HG02943 (cell line): ENCODE results near the gene DNAJC4.
"Not testable (repeated sequence)": the region's sequence is repeated elsewhere in the genome, so short reads cannot be mapped to it uniquely, and the experiment has no call there.

Source experiments
- ATAC-seq: cut with Tn5 transposase; IDR thresholded peaks from one replicate; pipeline ENCODE4 v1.9.1; 2021; ENCODE audit warnings: mild to moderate bottlenecking, low read depth, moderate library complexity; ENCODE audit not compliant: unreplicated experiment

DNAJC4 gene

GRCh38 chr11:64243236-64243854 lies 13.0 kb downstream of the DNAJC4 start:
- no peak for ATAC-seq

- ATAC-seq = no peak
These were observed 13.8 kb downstream of the DNAJC4 start for GRCh38 chr11:64244107-64244506.

- no peak for ATAC-seq
These were observed 14.6 kb downstream of the DNAJC4 start for GRCh38 chr11:64244966-64245365.

- no peak for ATAC-seq
These were observed 15.1 kb downstream of the DNAJC4 start for GRCh38 chr11:64245401-64245796.

GRCh38 chr11:64245797-64246620 lies 15.7 kb downstream of the DNAJC4 start:
- no peak for ATAC-seq

GRCh38 chr11:64246621-64246870 lies 16.2 kb downstream of the DNAJC4 start:
- not testable (repeated sequence) for ATAC-seq

GRCh38 chr11:64246871-64247728 lies 16.8 kb downstream of the DNAJC4 start, which contains the start of gene PPP1R14B:
Gene PPP1R14B, minus strand, starts transcription at chr11:64246943. Its CDS starts 270 bp downstream, at chr11:64246673.
- ATAC-seq = no peak

GRCh38 chr11:64247729-64248531 lies 17.6 kb downstream of the DNAJC4 start:
- ATAC-seq = no peak

DNA sequence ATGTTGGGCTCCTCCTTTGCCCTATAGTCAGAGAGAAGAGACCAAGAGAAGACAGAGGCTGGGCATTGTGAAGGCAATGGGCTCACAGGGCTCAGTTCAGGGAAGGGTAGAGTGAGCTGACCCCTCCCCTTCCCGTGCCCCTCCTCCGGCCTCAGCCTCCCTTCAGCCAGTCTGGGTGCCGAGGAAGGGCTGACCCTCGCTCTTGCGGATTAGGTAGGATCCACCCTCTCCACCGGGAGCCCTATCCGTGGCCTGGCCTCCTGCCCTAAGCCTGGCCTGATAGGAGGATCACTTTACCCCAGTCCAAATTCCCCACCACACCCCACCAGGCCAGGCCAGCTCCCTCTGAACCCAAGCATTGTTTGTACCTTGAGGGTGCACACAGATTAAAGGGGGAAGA lies 18.2 kb downstream of the DNAJC4 start:
- ATAC-seq = no peak

DNA sequence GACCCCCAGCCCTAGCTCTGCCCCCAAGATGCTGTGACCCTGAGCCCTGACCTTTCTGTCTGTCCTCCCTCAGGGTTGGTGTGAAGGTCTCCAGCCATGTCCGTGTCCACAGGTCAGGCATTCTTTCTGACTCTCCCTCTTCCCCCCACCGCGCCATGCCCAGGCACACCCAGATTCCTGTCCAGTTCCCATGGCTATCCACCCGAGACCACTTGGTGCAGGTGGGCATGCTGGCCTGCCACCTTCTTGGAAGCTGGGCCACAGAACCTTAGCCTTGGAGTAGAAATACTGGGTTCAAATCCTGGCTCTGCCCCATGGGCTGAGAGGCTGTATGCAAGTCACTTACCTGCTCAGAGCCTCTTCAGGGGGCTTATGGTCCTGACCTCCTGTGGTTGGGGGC lies 18.7 kb downstream of the DNAJC4 start:
- no peak for ATAC-seq

- ATAC-seq = no peak
These were observed 19.4 kb downstream of the DNAJC4 start for GRCh38 chr11:64249563-64250414.

GRCh38 chr11:64250415-64251015 lies 20.2 kb downstream of the DNAJC4 start:
- no peak for ATAC-seq

GRCh38 chr11:64251016-64251752 lies 20.8 kb downstream of the DNAJC4 start, which contains the start of gene PLCB3:
Gene PLCB3, plus strand, starts transcription at chr11:64251530. Its CDS starts 120 bp downstream, at chr11:64251650.
- ATAC-seq = no peak

GRCh38 chr11:64251753-64252002 lies 21.3 kb downstream of the DNAJC4 start:
- ATAC-seq = no peak

DNA sequence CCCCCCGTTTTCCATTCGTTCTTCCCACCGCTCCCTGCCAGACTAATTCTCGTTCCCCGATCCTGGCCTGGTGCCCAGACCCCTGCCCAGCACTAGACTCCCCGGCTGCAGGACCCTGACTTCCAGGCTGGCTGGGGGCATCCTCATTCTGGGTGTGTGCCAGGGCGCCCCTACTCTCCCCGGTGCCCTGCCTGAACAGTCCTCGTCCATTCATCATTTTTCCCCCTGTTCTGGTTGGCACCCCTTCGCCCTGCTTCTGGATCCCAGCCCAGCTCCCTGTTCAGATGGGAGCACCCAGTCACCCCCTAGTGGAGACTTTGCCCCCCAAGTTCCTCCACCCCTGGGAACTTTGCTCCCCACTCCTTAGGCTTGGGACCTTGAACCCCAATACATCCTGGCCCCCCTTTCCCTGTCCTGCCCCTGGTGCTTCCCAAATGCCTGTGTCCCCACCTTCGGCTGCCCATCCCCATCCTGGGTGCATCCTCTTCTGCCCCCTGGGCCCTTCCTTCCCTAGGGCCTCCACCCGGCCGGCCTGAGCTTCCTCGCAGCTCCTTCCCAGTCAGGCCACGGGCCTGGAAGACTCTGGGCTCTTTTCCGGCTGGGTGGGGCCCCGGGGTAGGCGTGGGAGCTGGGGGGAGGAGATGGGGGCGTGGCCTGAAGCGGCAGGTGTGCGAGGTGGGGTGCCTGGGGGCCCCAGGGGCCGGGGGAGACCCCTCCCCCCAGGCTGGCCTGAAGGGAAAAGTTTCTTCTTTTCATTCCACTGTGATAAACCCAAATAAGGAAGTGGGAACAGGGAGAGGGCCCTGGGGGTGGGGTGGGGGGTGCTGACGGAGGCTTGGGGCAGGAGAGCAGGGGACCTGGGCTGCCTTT lies 21.9 kb downstream of the DNAJC4 start:
- no peak for ATAC-seq

- no peak for ATAC-seq
These were observed 22.7 kb downstream of the DNAJC4 start for GRCh38 chr11:64253043-64253442.

- ATAC-seq = no peak
These were observed 23.1 kb downstream of the DNAJC4 start for GRCh38 chr11:64253481-64253880.

DNA sequence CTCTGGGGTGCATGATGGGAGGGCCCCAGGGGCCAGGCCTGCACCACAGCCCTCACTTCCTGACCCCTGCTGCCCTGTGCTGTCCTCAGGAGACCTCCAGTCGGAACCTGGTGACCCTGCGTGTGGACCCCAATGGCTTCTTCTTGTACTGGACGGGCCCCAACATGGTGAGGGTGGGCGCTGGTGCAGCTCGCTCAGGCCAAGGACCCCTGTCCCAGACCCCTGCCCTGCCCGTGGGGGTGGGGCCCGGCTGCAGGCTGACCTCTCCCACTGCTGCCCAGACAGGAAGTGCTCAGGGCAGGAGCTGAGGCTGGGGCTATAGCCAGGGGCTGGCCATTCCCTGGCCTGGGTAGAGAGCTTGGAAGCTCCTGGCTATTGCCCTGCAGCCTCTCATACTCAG lies 24.0 kb downstream of the DNAJC4 start:
- ATAC-seq = no peak
